ENCODE data around the gene CNBP. TPM values are rescaled to one million over a fixed set of nuclear protein-coding genes. Genes with fewer than 3 reads are reported as not detected.
A peak's percentile ranks its signal among the peaks of the same experiment; 100 is the strongest.

CNBP gene
- 314 TPM for total RNA-seq
- long read RNA-seq, transcript CNBP-208 (5 exons, 1,549 nt) = minor isoform, 19 of 539 reads
- long read RNA-seq, transcript CNBP-204 (5 exons, 1,641 nt) = minor isoform, 53 of 539 reads
- long read RNA-seq, transcript CNBP-201 (5 exons, 1,664 nt) = minor isoform, 182 of 539 reads
- long read RNA-seq, transcript CNBP-207 (5 exons, 1,626 nt) = major isoform, 183 of 539 reads
- long read RNA-seq, partial matches to known transcripts = 3 of 539 reads
- long read RNA-seq, other reads (novel, unspliced or antisense) = 88 of 539 reads

- Histone ChIP-seq H3K27ac (peak within 1 kb of the TSS; percentile 100), H3K4me3 (peak within 1 kb of the TSS; percentile 97), H3K9me3 (no peaks in the 10 kb centered on the region), H3K27me3 (no peaks in the 10 kb centered on the region), H3K36me3 (peaks cover 18% of the 10 kb centered on the region), H3K4me1 (peaks cover 52% of the 10 kb centered on the region)
- ATAC-seq (peak; percentile 99), DNase-seq (peak; percentile 97)
- intact Hi-C loops (cut with DNase I) = no loop called here
- TF ChIP-seq, protein P1, sequence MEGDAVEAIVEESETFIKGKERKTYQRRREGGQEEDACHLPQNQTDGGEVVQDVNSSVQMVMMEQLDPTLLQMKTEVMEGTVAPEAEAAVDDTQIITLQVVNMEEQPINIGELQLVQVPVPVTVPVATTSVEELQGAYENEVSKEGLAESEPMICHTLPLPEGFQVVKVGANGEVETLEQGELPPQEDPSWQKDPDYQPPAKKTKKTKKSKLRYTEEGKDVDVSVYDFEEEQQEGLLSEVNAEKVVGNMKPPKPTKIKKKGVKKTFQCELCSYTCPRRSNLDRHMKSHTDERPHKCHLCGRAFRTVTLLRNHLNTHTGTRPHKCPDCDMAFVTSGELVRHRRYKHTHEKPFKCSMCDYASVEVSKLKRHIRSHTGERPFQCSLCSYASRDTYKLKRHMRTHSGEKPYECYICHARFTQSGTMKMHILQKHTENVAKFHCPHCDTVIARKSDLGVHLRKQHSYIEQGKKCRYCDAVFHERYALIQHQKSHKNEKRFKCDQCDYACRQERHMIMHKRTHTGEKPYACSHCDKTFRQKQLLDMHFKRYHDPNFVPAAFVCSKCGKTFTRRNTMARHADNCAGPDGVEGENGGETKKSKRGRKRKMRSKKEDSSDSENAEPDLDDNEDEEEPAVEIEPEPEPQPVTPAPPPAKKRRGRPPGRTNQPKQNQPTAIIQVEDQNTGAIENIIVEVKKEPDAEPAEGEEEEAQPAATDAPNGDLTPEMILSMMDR (IDR thresholded peaks at IDR 0.05) = no peak
Measured at GRCh38 chr3:129183569-129184395, at the start of gene CNBP. CNBP (minus strand) TSS chr3:129183896; CDS start chr3:129171757, 12,139 bp downstream.

GRCh38 chr3:129231331-129232119, 47.8 kb upstream of the CNBP start:
- H3K36me3 ChIP-seq = no peaks in the 10 kb centered on the region
- H3K4me1 ChIP-seq = peaks cover 33% of the 10 kb centered on the region
- peak overlapping the region; percentile 78 for H3K27ac ChIP-seq
- intact Hi-C loops (cut with DNase I) = no loop called here
- H3K27me3 ChIP-seq = no peaks in the 10 kb centered on the region
- no peak overlapping the region for H3K4me3 ChIP-seq
- no peaks in the 10 kb centered on the region for H3K9me3 ChIP-seq
- ATAC-seq (no peak), DNase-seq (no peak)
- TF ChIP-seq, protein P1 (IDR thresholded peaks at IDR 0.05) = no peak

GRCh38 chr3:129230311-129231019, 46.8 kb upstream of the CNBP start:
- Histone ChIP-seq H3K9me3 (no peaks in the 10 kb centered on the region), H3K4me1 (peaks cover 42% of the 10 kb centered on the region), H3K27me3 (no peaks in the 10 kb centered on the region), H3K4me3 (peak overlapping the region; percentile 1), H3K36me3 (no peaks in the 10 kb centered on the region), H3K27ac (peak overlapping the region; percentile 78)
- ATAC-seq (peak; percentile 82), DNase-seq (no peak)
- intact Hi-C loops (cut with DNase I) = no loop called here
- TF ChIP-seq, protein P1 (IDR thresholded peaks at IDR 0.05) = no peak

GRCh38 chr3:129228891-129229585, 45.3 kb upstream of the CNBP start:
- DNase-seq (no peak), ATAC-seq (peak; percentile 1)
- Histone ChIP-seq H3K27me3 (no peaks in the 10 kb centered on the region), H3K27ac (peak overlapping the region; percentile 78), H3K9me3 (no peaks in the 10 kb centered on the region), H3K4me3 (no peak overlapping the region), H3K36me3 (no peaks in the 10 kb centered on the region), H3K4me1 (peaks cover 56% of the 10 kb centered on the region)
- TF ChIP-seq, protein P1 (IDR thresholded peaks at IDR 0.05) = no peak
- intact Hi-C loops (cut with DNase I) = no loop called here

Measured in upper lobe of right lung (tissue), 1 donor.